Activated CD8-positive, alpha-beta memory T cell treated with anti-CD3 and anti-CD28 coated beads, Interleukin-2, amount 50 U/mL, for 4 hours (primary cell): ENCODE results near the gene RAB11B.
"Not testable (repeated sequence)": the region's sequence is repeated elsewhere in the genome, so short reads cannot be mapped to it uniquely, and the experiment has no call there.

Experiments used
- DNase-seq: peaks from one replicate; pipeline ENCODE4 v3.0.0-alpha.2; 2020

RAB11B gene

DNA sequence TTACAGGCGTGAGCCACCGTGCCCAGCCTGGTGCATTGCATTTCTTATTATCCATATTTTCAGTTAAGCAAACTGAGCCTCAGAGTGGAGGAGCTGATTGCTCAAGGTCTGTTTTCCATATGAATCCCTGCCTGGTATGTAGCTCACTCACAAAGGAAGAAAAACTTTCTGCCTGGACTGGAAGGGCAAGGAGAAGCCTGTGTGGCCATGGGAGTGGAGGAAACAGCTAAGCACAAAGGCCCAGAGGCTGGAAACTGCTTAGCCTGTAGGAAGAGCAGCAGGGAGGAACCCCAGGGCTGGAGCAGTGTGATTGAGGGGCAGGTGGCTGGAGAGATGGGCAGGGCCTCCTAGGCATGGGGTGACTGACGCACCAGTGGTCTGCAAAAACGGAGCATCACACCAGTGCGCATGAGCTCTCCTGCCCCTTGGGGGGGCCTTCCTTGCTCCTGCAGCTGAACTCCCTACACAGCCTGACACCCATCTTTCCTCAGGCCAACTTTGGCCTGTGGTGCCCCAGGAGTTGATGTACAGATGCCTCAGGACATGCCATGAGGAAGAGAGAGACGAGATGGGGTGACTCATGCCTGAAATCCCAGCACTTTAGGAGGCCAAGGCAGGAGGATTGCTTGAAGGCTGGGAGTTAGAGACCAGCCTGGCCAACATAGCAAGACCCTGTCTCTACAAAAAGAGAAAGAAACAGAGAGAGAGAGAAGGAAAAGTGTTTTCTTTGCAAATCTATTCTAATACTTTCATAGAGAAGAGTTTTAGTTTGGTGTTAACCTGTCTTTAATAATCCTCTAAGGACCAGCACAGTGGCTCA lies 51.8 kb downstream of the RAB11B start:
- DNase-seq = no peak

GRCh38 chr19:8444140-8444676 lies 54.0 kb downstream of the RAB11B start:
- not testable (repeated sequence) for DNase-seq

- DNase-seq = peak; percentile 100
Observed at GRCh38 chr19:8444677-8445487, 54.7 kb downstream of the RAB11B start, which contains the start of gene HNRNPM. TSS of gene HNRNPM (plus strand) at chr19:8444975. CDS start at chr19:8444999, 24 bp downstream.

DNA sequence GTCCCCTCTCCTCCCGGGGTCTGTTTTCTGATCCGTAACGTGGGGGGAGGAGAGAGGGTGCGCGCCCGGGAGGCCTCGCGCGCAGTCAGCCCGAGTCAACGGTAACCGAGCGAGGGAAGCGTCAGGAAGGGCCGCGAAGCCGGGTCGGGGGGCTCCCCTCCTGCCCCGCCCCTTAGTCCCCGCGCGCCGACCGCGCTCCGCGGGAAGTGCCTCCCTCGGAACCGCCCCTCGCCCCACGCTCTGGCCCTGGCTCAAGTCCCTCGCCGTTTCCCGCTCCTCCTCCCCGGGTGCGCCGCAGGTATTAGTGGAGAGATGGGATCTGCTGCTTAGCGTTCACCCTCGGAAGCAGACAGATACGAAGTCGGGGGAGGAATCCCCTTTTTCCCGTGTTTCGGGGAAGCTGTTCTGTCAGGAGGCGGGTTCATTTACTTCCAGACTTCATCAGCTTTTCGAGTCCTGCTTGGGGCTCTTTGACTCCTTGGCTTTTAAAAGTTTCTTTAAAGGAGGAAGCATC lies 55.4 kb downstream of the RAB11B start:
- DNase-seq = peak; percentile 38

DNA sequence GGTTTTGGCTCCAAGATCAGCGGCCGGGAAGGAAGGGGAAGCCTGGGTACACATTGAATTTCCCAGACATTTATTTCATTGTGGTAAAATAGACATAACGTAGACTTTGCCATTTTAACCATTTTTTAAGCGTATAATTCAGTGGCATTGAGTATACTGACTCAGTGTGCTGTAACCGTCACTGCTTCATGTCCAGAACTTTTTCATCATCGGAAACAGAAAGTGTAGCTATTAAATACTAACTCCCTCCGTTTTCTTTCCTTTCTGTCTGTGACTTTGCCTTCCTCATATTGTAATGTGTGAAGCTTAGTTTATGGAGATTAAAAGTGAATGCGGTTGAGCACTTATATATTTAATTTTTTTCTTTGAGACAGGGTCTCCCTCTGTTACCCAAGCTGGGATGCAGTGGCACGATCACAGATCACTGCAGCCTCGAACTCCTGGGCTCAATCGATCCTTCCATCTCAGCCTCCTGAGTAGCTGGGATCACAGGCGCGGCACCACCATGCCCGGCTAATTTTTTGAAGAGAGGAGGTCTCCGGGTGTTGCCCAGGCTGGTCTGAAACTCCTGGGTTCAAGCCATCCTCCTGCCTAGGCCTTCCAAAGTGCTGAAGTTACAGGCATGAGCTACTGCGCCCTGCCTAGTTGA lies 56.0 kb downstream of the RAB11B start:
- no peak for DNase-seq

GRCh38 chr19:8449830-8450229 lies 59.7 kb downstream of the RAB11B start:
- no peak for DNase-seq

DNA sequence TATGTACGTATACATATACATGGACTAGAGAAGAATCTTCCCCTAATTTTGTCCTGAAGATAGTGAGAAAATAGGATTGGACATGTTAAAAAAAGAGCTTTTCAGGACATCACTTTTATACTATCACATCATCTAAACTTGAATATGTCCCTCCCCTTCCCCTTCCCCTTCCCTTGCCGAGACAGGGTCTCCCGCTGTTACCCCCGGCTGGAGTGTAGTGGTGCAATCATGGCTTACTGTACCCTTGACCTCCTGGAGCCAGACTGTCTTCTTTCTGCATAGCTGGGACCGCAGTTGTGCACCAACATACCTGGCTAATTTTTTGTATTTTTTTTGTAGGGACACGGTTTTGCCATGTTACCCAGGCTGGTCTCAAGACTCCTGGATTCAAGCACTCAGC lies 61.2 kb downstream of the RAB11B start:
- DNase-seq = no peak

- DNase-seq = no peak
Observed at GRCh38 chr19:8451885-8452284, 61.7 kb downstream of the RAB11B start.

DNA sequence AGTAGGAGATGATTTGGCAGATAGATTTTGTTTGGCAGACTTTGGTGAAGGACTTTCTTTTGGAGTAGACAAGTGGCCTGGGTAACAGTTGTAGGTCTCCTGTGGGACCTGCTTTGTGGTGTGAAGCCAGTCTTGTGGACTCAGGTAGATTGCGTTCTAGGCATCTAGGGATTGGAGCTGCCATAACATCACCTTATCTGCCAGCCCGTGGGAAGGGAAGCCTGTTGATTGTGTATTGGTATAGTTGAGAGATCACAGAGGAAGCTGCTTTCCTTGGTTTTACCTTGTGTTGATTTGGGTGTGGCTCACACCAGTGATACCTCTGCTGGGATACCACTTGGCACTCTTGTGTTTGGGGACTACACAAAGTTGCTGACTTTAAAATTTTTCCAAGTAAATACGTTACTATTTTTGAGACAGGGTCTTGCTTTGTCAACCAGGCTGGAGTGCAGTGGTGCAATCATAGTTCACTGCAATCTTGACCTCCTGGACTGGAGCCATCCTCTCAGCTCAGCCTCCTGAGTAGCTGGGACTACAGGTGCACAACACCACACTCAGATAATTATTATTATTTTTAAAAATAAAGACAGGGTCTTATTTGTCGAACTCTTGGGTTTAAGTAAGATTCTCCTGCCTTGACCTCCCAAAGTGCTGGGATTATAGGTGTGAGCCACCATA lies 62.4 kb downstream of the RAB11B start:
- DNase-seq = no peak

DNA sequence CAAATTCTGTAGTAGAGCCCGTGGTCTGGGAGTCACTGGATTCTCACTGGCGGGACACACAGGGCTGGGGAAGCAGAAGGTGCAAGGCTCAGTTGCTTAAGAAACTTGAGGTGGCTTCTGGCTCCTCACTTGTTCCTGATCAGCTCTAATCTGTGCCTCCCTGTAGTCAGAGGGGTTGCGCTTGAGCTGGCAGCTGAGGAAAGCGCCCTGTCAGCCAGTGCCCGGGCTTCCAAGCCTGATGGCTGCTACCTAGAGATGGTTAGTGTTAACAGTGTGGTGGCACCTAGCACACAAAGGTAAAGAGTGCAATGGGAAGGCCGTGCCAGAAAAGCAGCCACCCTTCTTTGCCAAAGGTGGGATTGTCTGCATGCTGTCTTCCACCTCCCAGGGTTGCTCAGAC lies 63.5 kb downstream of the RAB11B start:
- DNase-seq = no peak
